ENCODE results near the gene HLA-DPA1.
A peak's percentile ranks its signal among the peaks of the same experiment; 100 is the strongest.

The HLA-DPA1 gene

GRCh38 chr6:33075208-33075567 lies 1.7 kb upstream of the HLA-DPA1 start:
- peak overlapping the region; percentile 99 for H3K9ac ChIP-seq (ENCODE audit: low read length)
- H2AFZ ChIP-seq (ENCODE audit: low read depth, low read length): no peak overlapping the region
- peaks cover 41% of the 10 kb centered on the region for H3K4me1 ChIP-seq (ENCODE audit: low read length)
- peaks cover 48% of the 10 kb centered on the region for H3K36me3 ChIP-seq (replicated peaks; ENCODE audit: low read depth, low read length)
- no peak for TF ChIP-seq EZH2phosphoT487 (IDR thresholded peaks at IDR 0.05; ENCODE audit: low read depth)
- no peak for TF ChIP-seq CTCF (IDR thresholded peaks at IDR 0.05; ENCODE audit: low read depth, low read length)
- peak overlapping the region; percentile 100 for H3K4me3 ChIP-seq (ENCODE audit: low read length)
- H3K27ac ChIP-seq (ENCODE audit: low read length): peak overlapping the region; percentile 97
- 0 out of 2 replicates have a peak, but pooled peaks cover 2% of the 10 kb centered on the region for H3K9me3 ChIP-seq (ENCODE audit: insufficient read depth, low read length)
- H3K79me2 ChIP-seq (ENCODE audit: low read length): peaks cover 89% of the 10 kb centered on the region
- no peaks in the 10 kb centered on the region for H3K27me3 ChIP-seq (ENCODE audit: low read depth, low read length)
- H4K20me1 ChIP-seq (ENCODE audit: insufficient read depth, low read length): peaks cover 40% of the 10 kb centered on the region
- H3K4me2 ChIP-seq (ENCODE audit: low read length): peak overlapping the region; percentile 96

- Histone ChIP-seq H3K4me2 (ENCODE audit: low read length) (peak overlapping the region; percentile 97), H2AFZ (ENCODE audit: low read depth, low read length) (no peak overlapping the region), H3K4me3 (ENCODE audit: low read length) (peak overlapping the region; percentile 100), H3K27me3 (ENCODE audit: low read depth, low read length) (no peaks in the 10 kb centered on the region), H3K9me3 (ENCODE audit: insufficient read depth, low read length) (peaks cover 2% of the 10 kb centered on the region; the same call in 1 of the 2 replicates), H3K36me3 (replicated peaks; ENCODE audit: low read depth, low read length) (peaks cover 56% of the 10 kb centered on the region), H3K4me1 (ENCODE audit: low read length) (peaks cover 29% of the 10 kb centered on the region), H3K79me2 (ENCODE audit: low read length) (peaks cover 77% of the 10 kb centered on the region), H3K27ac (ENCODE audit: low read length) (peak overlapping the region; percentile 97), H4K20me1 (ENCODE audit: insufficient read depth, low read length) (peaks cover 21% of the 10 kb centered on the region), H3K9ac (ENCODE audit: low read length) (peak overlapping the region; percentile 99)
- TF ChIP-seq EZH2phosphoT487 (IDR thresholded peaks at IDR 0.05; ENCODE audit: low read depth): no peak
- no peak for TF ChIP-seq CTCF (IDR thresholded peaks at IDR 0.05; ENCODE audit: low read depth, low read length)
Observed at GRCh38 chr6:33072508-33073100, 845 bp downstream of the HLA-DPA1 start.

GRCh38 chr6:33071569-33071968 lies 1.9 kb downstream of the HLA-DPA1 start:
- Histone ChIP-seq H3K4me1 (ENCODE audit: low read length) (peaks cover 27% of the 10 kb centered on the region), H3K4me3 (ENCODE audit: low read length) (peak overlapping the region; percentile 100), H3K9me3 (ENCODE audit: insufficient read depth, low read length) (peaks cover 2% of the 10 kb centered on the region; the same call in 1 of the 2 replicates), H3K4me2 (ENCODE audit: low read length) (peak overlapping the region; percentile 97), H3K79me2 (ENCODE audit: low read length) (peaks cover 68% of the 10 kb centered on the region), H3K9ac (ENCODE audit: low read length) (no peak overlapping the region), H4K20me1 (ENCODE audit: insufficient read depth, low read length) (peaks cover 19% of the 10 kb centered on the region), H3K36me3 (replicated peaks; ENCODE audit: low read depth, low read length) (peaks cover 65% of the 10 kb centered on the region), H3K27me3 (ENCODE audit: low read depth, low read length) (no peaks in the 10 kb centered on the region), H3K27ac (ENCODE audit: low read length) (0 out of 2 replicates have a peak overlapping the region, but pooled peaks have one; percentile 97), H2AFZ (ENCODE audit: low read depth, low read length) (no peak overlapping the region)
- TF ChIP-seq EZH2phosphoT487 (IDR thresholded peaks at IDR 0.05; ENCODE audit: low read depth) (no peak), CTCF (IDR thresholded peaks at IDR 0.05; ENCODE audit: low read depth, low read length) (no peak)

- no peak for TF ChIP-seq EZH2phosphoT487 (IDR thresholded peaks at IDR 0.05; ENCODE audit: low read depth)
- no peak for TF ChIP-seq CTCF (IDR thresholded peaks at IDR 0.05; ENCODE audit: low read depth, low read length)
- Histone ChIP-seq H3K9ac (ENCODE audit: low read length) (no peak overlapping the region), H3K36me3 (replicated peaks; ENCODE audit: low read depth, low read length) (peaks cover 71% of the 10 kb centered on the region), H3K27me3 (ENCODE audit: low read depth, low read length) (no peaks in the 10 kb centered on the region), H3K27ac (ENCODE audit: low read length) (no peak overlapping the region), H4K20me1 (ENCODE audit: insufficient read depth, low read length) (peaks cover 19% of the 10 kb centered on the region), H3K9me3 (ENCODE audit: insufficient read depth, low read length) (peaks cover 2% of the 10 kb centered on the region; the same call in 1 of the 2 replicates), H2AFZ (ENCODE audit: low read depth, low read length) (no peak overlapping the region), H3K4me2 (ENCODE audit: low read length) (peak overlapping the region; percentile 97), H3K79me2 (ENCODE audit: low read length) (peaks cover 61% of the 10 kb centered on the region), H3K4me3 (ENCODE audit: low read length) (peak overlapping the region; percentile 100), H3K4me1 (ENCODE audit: low read length) (peaks cover 27% of the 10 kb centered on the region)
Observed at GRCh38 chr6:33070909-33071308, 2.5 kb downstream of the HLA-DPA1 start.

Measured in OCI-LY3 (cell line).